ENCODE measurements around the gene RAB36. TPM values are rescaled to one million over a fixed set of nuclear protein-coding genes. Genes with fewer than 3 reads are reported as not detected.

Gene RAB36
- total RNA-seq, 1 experiment from 2014 or later: 1.4 TPM

DNA sequence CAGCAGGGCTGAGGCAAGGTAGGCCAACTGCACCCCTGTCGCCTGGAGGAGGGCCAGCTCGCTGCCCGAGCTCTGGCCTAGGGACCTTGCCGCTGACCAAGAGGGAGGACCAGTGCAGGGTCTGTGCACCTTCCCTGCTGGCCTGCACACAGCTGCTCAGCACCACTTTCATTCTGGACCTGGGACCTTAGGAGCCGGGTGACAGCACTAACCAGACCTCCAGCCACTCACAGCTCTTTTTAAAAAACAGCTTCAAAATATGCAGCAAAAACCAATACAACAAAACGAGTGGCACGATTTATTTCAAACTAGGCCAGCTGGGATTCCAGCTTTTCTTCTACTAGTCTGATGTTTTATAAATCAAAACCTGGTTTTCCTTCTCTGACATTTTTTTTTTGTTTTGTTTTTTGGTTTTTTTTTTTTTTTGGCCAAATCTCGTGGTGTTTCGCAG lies 21.4 kb upstream of the RAB36 start:
- no peaks in the 10 kb centered on the region; the same call in 1 of the 2 replicates for H3K27me3 ChIP-seq (ENCODE audit: insufficient read depth, low read length)
- no peak overlapping the region for H2AK5ac ChIP-seq (ENCODE audit: insufficient read length, low read length)
- H3K14ac ChIP-seq (ENCODE audit: insufficient read depth, low read length): no peak overlapping the region
- no peak overlapping the region for H3K27ac ChIP-seq (ENCODE audit: insufficient read length, low read depth, low read length)
- no peak overlapping the region for H3K4ac ChIP-seq (ENCODE audit: low read depth, low read length)
- H3K4me2 ChIP-seq (ENCODE audit: insufficient read depth, insufficient read length, low read length): no peak overlapping the region
- no peaks in the 10 kb centered on the region for H3K23me2 ChIP-seq (ENCODE audit: insufficient read length, low read depth, low read length, poor library complexity, severe bottlenecking)
- peaks cover 0 to 6% (median 0%) of the 10 kb centered on the region in 3 experiments; a peak in 3 of 7 replicates for H3K36me3 Mint-ChIP-seq (ENCODE audit: insufficient read depth in 1 of 3, low read depth in 3 of 3)
- no peak overlapping the region for H3K18ac ChIP-seq (ENCODE audit: insufficient read length, low read depth, low read length)
- no peak overlapping the region for H3K9ac ChIP-seq (ENCODE audit: extremely low read depth, insufficient read length, low read length)
- no peak overlapping the region for H2BK120ac ChIP-seq (ENCODE audit: low read depth, low read length, poor library complexity, severe bottlenecking)
- no peaks in the 10 kb centered on the region for H3K79me1 ChIP-seq (ENCODE audit: insufficient read depth, low read depth, low read length, poor library complexity, severe bottlenecking)
- no CpG with 5 or more reads among the region's 9 CpGs for WGBS (ENCODE audit: extremely low coverage, insufficient read length, low lambda C conversion rate)
- H3K9me3 ChIP-seq (ENCODE audit: control insufficient read depth, low read depth, low read length): no peaks in the 10 kb centered on the region
- H2BK12ac ChIP-seq (ENCODE audit: insufficient read length, low read depth, low read length): no peak overlapping the region
- TF ChIP-seq, protein P1, sequence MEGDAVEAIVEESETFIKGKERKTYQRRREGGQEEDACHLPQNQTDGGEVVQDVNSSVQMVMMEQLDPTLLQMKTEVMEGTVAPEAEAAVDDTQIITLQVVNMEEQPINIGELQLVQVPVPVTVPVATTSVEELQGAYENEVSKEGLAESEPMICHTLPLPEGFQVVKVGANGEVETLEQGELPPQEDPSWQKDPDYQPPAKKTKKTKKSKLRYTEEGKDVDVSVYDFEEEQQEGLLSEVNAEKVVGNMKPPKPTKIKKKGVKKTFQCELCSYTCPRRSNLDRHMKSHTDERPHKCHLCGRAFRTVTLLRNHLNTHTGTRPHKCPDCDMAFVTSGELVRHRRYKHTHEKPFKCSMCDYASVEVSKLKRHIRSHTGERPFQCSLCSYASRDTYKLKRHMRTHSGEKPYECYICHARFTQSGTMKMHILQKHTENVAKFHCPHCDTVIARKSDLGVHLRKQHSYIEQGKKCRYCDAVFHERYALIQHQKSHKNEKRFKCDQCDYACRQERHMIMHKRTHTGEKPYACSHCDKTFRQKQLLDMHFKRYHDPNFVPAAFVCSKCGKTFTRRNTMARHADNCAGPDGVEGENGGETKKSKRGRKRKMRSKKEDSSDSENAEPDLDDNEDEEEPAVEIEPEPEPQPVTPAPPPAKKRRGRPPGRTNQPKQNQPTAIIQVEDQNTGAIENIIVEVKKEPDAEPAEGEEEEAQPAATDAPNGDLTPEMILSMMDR (conservative IDR thresholded peaks at IDR 0.05): no peak
- no peak overlapping the region for H3K23ac ChIP-seq (ENCODE audit: insufficient read length, low read depth, low read length)
- no peak overlapping the region for H3K27ac Mint-ChIP-seq
- H2BK20ac ChIP-seq (ENCODE audit: low read depth, low read length, poor library complexity, severe bottlenecking): no peak overlapping the region
- H2AFZ ChIP-seq (ENCODE audit: low read length): no peak overlapping the region
- peaks cover 79% of the 10 kb centered on the region for H3K27me3 Mint-ChIP-seq (ENCODE audit: low read depth)
- H2BK15ac ChIP-seq (ENCODE audit: low read depth, low read length): no peak overlapping the region
- DNase-seq: no peak
- H3K4me1 ChIP-seq (ENCODE audit: insufficient read depth, low read length): no peaks in the 10 kb centered on the region
- no peak overlapping the region for H3T11ph ChIP-seq (ENCODE audit: low read length)
- no peak overlapping the region for H3K4me3 Mint-ChIP-seq
- H3K79me2 ChIP-seq (ENCODE audit: insufficient read depth, low read length): no peaks in the 10 kb centered on the region
- H4K20me1 ChIP-seq (ENCODE audit: control insufficient read depth, insufficient read depth, insufficient read length): peaks cover 2% of the 10 kb centered on the region
- H4K91ac ChIP-seq (ENCODE audit: insufficient read length, low read depth, low read length): no peak overlapping the region
- H4K5ac ChIP-seq (ENCODE audit: insufficient read length, low read depth, low read length): no peak overlapping the region
- H2BK5ac ChIP-seq (ENCODE audit: insufficient read length, low read length): no peak overlapping the region
- H3K9me3 Mint-ChIP-seq: no peaks in the 10 kb centered on the region
- peaks cover 5 to 9% of the 10 kb centered on the region in 2 experiments; a peak in 3 of 4 replicates for H3K4me1 Mint-ChIP-seq
- H3K56ac ChIP-seq (ENCODE audit: insufficient read length, low read depth, low read length): no peak overlapping the region
- no peak overlapping the region for H4K8ac ChIP-seq (replicated peaks; ENCODE audit: insufficient read length, low read depth, low read length)
